ENCODE results near the gene HOXD4. TPM values are rescaled to one million over a fixed set of nuclear protein-coding genes. Genes with fewer than 3 reads are reported as not detected.

HOXD4 gene
- total and polyA plus RNA-seq, 4 experiments from 2014 or later = not detected

DNA sequence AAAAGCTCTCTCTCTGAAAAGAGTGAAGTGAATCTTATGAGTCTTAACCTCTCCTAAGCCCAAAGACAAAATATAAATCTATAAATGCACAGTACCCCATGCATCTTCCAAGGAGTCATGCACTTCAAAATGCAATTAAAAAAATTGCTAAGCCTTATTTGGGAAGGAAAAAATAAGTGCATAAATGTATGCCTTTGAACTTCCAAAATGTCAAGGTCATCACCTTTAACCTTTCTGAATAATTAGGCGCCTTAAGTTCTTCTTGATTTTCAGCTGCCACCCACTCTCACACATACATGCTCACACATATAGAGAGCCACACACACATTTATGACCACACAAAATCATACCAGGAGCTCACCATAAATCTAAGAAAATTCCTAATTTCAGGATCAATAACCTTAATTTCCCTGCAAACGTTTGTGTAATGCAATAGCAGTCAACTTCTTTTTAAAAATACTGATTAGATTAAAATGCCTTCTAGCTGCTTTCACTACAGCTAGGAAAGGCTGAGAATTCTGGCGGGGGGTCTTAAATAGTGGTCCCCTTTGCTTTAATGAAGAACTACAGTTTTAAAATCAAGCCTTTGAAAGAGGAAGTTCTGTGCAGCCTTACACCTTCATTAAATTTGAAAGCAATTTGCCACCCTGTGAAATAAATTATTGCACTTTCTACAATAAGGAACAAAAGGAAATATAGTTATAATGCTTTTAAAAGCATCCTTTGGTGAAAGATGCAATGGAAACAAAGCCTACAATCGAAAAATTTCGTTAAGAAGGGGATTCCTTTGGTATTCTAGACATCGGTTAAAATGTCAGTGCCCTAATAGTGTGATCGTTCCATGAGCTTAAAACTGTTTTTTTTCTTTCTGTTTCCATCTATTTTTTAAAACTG is 40.7 kb upstream of the HOXD4 start:
- Histone ChIP-seq H3K9me3 (ENCODE audit: control insufficient read depth in 1 of 2, low read length in 2 of 2) (no peaks in the 10 kb centered on the region), H3K4me3 (ENCODE audit: low read length in 2 of 2) (no peak overlapping the region), H3K36me3 (ENCODE audit: insufficient read depth, low read length) (no peaks in the 10 kb centered on the region), H3K27me3 (ENCODE audit: insufficient read depth, low read length) (peaks cover 68% of the 10 kb centered on the region), H3K27ac (ENCODE audit: low read depth, low read length) (no peak overlapping the region), H3K4me1 (ENCODE audit: insufficient read depth, low read length) (peaks cover 10% of the 10 kb centered on the region)
- Mint-ChIP-seq H3K27ac (peak overlapping the region in 4 of 7 donors; percentile 57 to 81 (median 70)), H3K36me3 (no peaks in the 10 kb centered on the region), H3K27me3 (peaks cover 64 to 73% of the 10 kb centered on the region in 2 donors), H3K9me3 (peaks cover 0 to 32% (median 20%) of the 10 kb centered on the region in 8 donors), H3K4me3 (peak overlapping the region in 3 of 8 donors; percentile 17 to 29 (median 26)), H3K4me1 (peaks cover 10 to 30% (median 21%) of the 10 kb centered on the region in 4 donors)
- DNase-seq = no peak
- CTCF ChIA-PET (ENCODE audit: partially characterized antibody) = interaction anchor here (1.2 to 3.4 kb wide), 6 partner anchors 9 to 526 kb away, joined by 3 to 12 read pairs (median 4); no protein-coding TSS in a partner anchor
- POLR2A ChIA-PET (ENCODE audit: partially characterized antibody) = interaction anchor here (0.5 to 1.9 kb wide), 3 partner anchors 10 to 943 kb away, joined by 3 to 4 read pairs (median 3); no protein-coding TSS in a partner anchor
- intact Hi-C loops (cut with micrococcal nuclease) = loop anchor here (5.0 kb wide), 1 partner anchor 33 kb away; no protein-coding TSS in a partner anchor

GRCh38 chr2:176111309-176111663 is 40.1 kb upstream of the HOXD4 start:
- Mint-ChIP-seq H3K4me3 (peak overlapping the region in 4 of 8 donors; percentile 17 to 32 (median 27)), H3K36me3 (no peaks in the 10 kb centered on the region), H3K9me3 (peaks cover 0 to 32% (median 20%) of the 10 kb centered on the region in 8 donors), H3K27me3 (peaks cover 62 to 68% of the 10 kb centered on the region in 2 donors), H3K27ac (peak overlapping the region in 4 of 7 donors; percentile 57 to 81 (median 70)), H3K4me1 (peaks cover 8 to 24% (median 15%) of the 10 kb centered on the region in 4 donors)
- ChIA-PET CTCF (ENCODE audit: partially characterized antibody) (interaction anchor here (1.2 to 3.4 kb wide), 5 partner anchors 9 to 526 kb away, joined by 3 to 12 read pairs (median 4); no protein-coding TSS in a partner anchor), POLR2A (ENCODE audit: partially characterized antibody) (interaction anchor here (1.9 kb wide), 1 partner anchor 9 kb away, joined by 4 read pairs; no protein-coding TSS in a partner anchor)
- DNase-seq = no peak
- no peak overlapping the region for H3K27ac ChIP-seq (ENCODE audit: low read depth, low read length)
- no peak overlapping the region for H3K4me3 ChIP-seq (ENCODE audit: low read length in 2 of 2)
- intact Hi-C loops (cut with micrococcal nuclease) = loop anchor here (5.0 kb wide), 1 partner anchor 34 kb away; no protein-coding TSS in a partner anchor
- no peaks in the 10 kb centered on the region for H3K36me3 ChIP-seq (ENCODE audit: insufficient read depth, low read length)
- no peaks in the 10 kb centered on the region for H3K9me3 ChIP-seq (ENCODE audit: control insufficient read depth in 1 of 2, low read length in 2 of 2)
- H3K27me3 ChIP-seq (ENCODE audit: insufficient read depth, low read length) = peaks cover 65% of the 10 kb centered on the region
- peaks cover 9% of the 10 kb centered on the region for H3K4me1 ChIP-seq (ENCODE audit: insufficient read depth, low read length)

GRCh38 chr2:176111846-176112374 is 39.4 kb upstream of the HOXD4 start:
- Histone ChIP-seq H3K4me3 (ENCODE audit: low read length in 2 of 2) (no peak overlapping the region), H3K4me1 (ENCODE audit: insufficient read depth, low read length) (peaks cover 6% of the 10 kb centered on the region), H3K27me3 (ENCODE audit: insufficient read depth, low read length) (peaks cover 67% of the 10 kb centered on the region), H3K27ac (ENCODE audit: low read depth, low read length) (no peak overlapping the region), H3K36me3 (ENCODE audit: insufficient read depth, low read length) (no peaks in the 10 kb centered on the region), H3K9me3 (ENCODE audit: control insufficient read depth in 1 of 2, low read length in 2 of 2) (no peaks in the 10 kb centered on the region)
- Mint-ChIP-seq H3K4me1 (peaks cover 6 to 22% (median 14%) of the 10 kb centered on the region in 4 donors), H3K4me3 (no peak overlapping the region), H3K36me3 (no peaks in the 10 kb centered on the region), H3K27me3 (peaks cover 66 to 72% of the 10 kb centered on the region in 2 donors), H3K27ac (peak overlapping the region in 4 of 7 donors; percentile 48 to 81 (median 70)), H3K9me3 (peaks cover 0 to 36% (median 23%) of the 10 kb centered on the region in 8 donors)
- ChIA-PET CTCF (ENCODE audit: partially characterized antibody) (interaction anchor here (1.2 to 3.4 kb wide), 2 partner anchors 15 to 525 kb away, joined by 4 to 12 read pairs; no protein-coding TSS in a partner anchor), POLR2A (ENCODE audit: partially characterized antibody) (no interaction called here)
- no peak for DNase-seq
- intact Hi-C loops (cut with micrococcal nuclease) = loop anchor here (5.0 kb wide), 1 partner anchor 35 kb away; no protein-coding TSS in a partner anchor

DNA sequence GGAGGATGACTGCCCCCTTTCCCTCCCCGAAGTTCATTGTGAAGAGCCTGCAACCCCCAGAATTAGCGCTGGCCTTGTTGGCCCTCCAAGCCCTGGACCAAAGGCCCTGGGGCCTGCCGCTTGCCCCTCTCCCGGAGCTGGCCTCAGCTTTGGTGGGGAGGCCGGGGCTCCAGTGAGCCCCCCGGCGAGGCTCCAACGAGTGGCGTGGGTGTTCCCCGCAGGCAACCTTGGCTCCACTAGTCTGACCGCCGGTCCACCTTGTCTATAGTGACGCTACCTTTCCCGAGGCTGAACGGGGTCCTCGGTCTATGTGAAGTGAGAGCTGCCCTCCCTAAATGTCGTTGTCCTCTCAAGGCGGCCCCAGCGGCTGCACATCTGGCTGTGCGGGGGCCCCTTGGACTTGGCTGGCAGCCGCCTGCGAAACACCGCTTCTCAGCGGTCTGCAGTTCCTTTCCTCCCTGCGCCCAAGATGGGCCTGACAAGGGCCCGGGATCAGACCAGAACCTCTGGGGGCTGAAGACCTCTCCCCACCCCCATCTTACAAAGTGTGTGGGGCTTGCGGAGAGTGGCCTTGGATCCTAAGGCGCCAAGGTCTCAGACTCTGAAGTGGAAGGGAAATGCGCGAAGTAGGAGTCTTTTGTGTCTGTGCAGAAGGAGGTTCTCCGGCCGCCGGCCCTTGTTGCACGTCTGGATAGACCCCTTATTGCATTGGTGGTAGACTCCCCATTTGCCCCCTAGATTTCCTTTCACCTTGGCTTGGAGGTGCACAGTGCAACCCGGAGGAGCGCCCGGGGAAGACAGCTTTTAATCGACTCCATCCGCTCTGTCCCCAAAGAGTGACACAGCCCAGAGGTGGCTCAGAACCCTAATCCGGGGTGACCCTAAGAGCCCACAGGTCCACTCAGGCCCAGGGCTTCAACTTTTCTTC is 38.7 kb upstream of the HOXD4 start:
- peak overlapping the region in 3 of 8 donors; percentile 30 to 57 (median 52) for H3K4me3 Mint-ChIP-seq
- H3K27me3 Mint-ChIP-seq = peaks cover 65 to 73% of the 10 kb centered on the region in 2 donors
- no peak for DNase-seq
- H3K9me3 Mint-ChIP-seq = peaks cover 0 to 40% (median 22%) of the 10 kb centered on the region in 8 donors
- H3K27ac Mint-ChIP-seq = peak overlapping the region in 4 of 7 donors; percentile 29 to 81 (median 70)
- no peaks in the 10 kb centered on the region for H3K36me3 Mint-ChIP-seq
- intact Hi-C loops (cut with micrococcal nuclease) = loop anchor here (5.0 kb wide), 1 partner anchor 35 kb away; no protein-coding TSS in a partner anchor
- Histone ChIP-seq H3K36me3 (ENCODE audit: insufficient read depth, low read length) (no peaks in the 10 kb centered on the region), H3K27me3 (ENCODE audit: insufficient read depth, low read length) (peaks cover 71% of the 10 kb centered on the region), H3K27ac (ENCODE audit: low read depth, low read length) (no peak overlapping the region), H3K4me3 (ENCODE audit: low read length in 2 of 2) (no peak overlapping the region), H3K9me3 (ENCODE audit: control insufficient read depth in 1 of 2, low read length in 2 of 2) (no peaks in the 10 kb centered on the region), H3K4me1 (ENCODE audit: insufficient read depth, low read length) (peaks cover 6% of the 10 kb centered on the region)
- peaks cover 4 to 19% (median 11%) of the 10 kb centered on the region in 4 donors for H3K4me1 Mint-ChIP-seq
- CTCF ChIA-PET (ENCODE audit: partially characterized antibody) = interaction anchor here (1.2 to 3.4 kb wide), 3 partner anchors 14 to 18 kb away, joined by 3 to 12 read pairs (median 3); no protein-coding TSS in a partner anchor
- POLR2A ChIA-PET (ENCODE audit: partially characterized antibody) = no interaction called here

DNA sequence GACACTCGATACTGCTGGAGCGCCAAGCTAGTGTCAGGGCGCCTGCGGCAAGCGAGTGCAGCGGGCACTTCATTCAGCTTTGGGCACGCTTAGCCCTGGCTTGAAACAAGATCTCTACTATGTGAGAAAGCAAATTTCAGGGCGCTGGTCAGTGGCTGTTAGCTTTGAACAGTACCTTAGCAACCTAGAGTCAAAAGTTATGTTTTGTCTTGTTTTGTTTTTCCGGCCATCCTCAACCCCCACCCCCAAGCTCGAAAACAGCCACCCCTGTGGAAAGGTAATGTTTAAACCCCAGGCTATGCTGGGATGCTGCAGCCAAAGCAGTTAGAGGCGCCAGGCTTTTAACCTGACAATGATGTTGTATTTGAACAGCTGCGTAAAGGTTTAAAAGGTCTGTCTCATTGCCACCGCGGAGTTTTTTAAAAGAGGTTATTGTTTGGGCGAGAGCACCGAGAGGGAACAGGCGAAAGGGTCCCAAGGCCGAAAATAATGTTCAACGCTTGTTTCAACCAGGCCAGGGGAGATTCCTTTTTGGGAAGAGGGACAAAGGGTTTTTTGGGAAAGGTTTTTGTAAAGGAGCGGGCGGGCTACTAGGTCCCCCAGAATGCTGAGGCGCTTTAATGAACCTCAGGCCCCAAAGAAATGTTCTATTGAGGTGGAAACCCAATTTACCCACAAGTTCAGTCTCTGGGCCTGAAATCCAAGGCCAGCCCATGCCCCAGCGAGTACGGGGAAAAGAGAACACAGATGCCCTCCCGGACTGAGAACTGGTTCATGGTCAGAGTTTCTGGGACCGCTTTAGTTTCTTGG is 37.0 kb upstream of the HOXD4 start:
- intact Hi-C loops (cut with micrococcal nuclease) = loop anchor here (5.0 kb wide), 1 partner anchor 37 kb away; no protein-coding TSS in a partner anchor
- H3K9me3 Mint-ChIP-seq = peaks cover 2 to 44% (median 27%) of the 10 kb centered on the region in 8 donors
- H3K4me1 Mint-ChIP-seq = peaks cover 4 to 12% (median 8%) of the 10 kb centered on the region in 4 donors
- Histone ChIP-seq H3K4me3 (ENCODE audit: low read length in 2 of 2) (no peak overlapping the region), H3K27me3 (ENCODE audit: insufficient read depth, low read length) (peaks cover 76% of the 10 kb centered on the region), H3K4me1 (ENCODE audit: insufficient read depth, low read length) (peaks cover 9% of the 10 kb centered on the region), H3K36me3 (ENCODE audit: insufficient read depth, low read length) (no peaks in the 10 kb centered on the region), H3K27ac (ENCODE audit: low read depth, low read length) (no peak overlapping the region), H3K9me3 (ENCODE audit: control insufficient read depth in 1 of 2, low read length in 2 of 2) (no peaks in the 10 kb centered on the region)
- H3K27me3 Mint-ChIP-seq = peaks cover 73 to 82% of the 10 kb centered on the region in 2 donors
- POLR2A ChIA-PET (ENCODE audit: partially characterized antibody) = no interaction called here
- peak overlapping the region in 1 of 8 donors; percentile 36 for H3K4me3 Mint-ChIP-seq
- no peak for DNase-seq
- peak overlapping the region in 2 of 7 donors; percentile 68 to 81 for H3K27ac Mint-ChIP-seq
- peaks cover 0 to 2% of the 10 kb centered on the region in 2 donors for H3K36me3 Mint-ChIP-seq
- CTCF ChIA-PET (ENCODE audit: partially characterized antibody) = interaction anchor here (0.7 to 1.6 kb wide), 4 partner anchors 12 to 18 kb away, joined by 3 read pairs; no protein-coding TSS in a partner anchor

Measured in CD4-positive, alpha-beta memory T cell (primary cell).